Osteocyte (in vitro differentiated cells): ENCODE data around the gene ZNF451. TPM values are rescaled to one million over a fixed set of nuclear protein-coding genes. Genes with fewer than 3 reads are reported as not detected.
A peak's percentile ranks its signal among the peaks of the same experiment; 100 is the strongest.

ENCODE experiments used
- DNase-seq: peaks from one replicate; pipeline ENCODE4 v3.0.0; 2021; ENCODE audit warnings: mixed read lengths; ENCODE audit not compliant: unreplicated experiment; ENCODE audit errors: extremely low spot score
- H3K27ac Mint-ChIP-seq: one replicate; pipeline ENCODE4 v1.8.0; 2021; ENCODE audit warnings: mild to moderate bottlenecking, mixed read lengths; ENCODE audit not compliant: unreplicated experiment
- H3K27me3 Mint-ChIP-seq: one replicate; pipeline ENCODE4 v1.8.0; 2021; ENCODE audit warnings: mixed read lengths; ENCODE audit not compliant: unreplicated experiment
- H3K36me3 Mint-ChIP-seq: one replicate; pipeline ENCODE4 v1.8.0; 2021; ENCODE audit warnings: mixed read lengths; ENCODE audit not compliant: unreplicated experiment
- H3K4me1 Mint-ChIP-seq: one replicate; pipeline ENCODE4 v1.8.0; 2021; ENCODE audit warnings: mixed read lengths; ENCODE audit not compliant: unreplicated experiment
- H3K4me3 Mint-ChIP-seq: one replicate; pipeline ENCODE4 v1.8.0; 2021; ENCODE audit warnings: mild to moderate bottlenecking, moderate library complexity, mixed read lengths; ENCODE audit not compliant: unreplicated experiment
- H3K9me3 Mint-ChIP-seq: one replicate; pipeline ENCODE4 v1.8.0; 2021; ENCODE audit warnings: mixed read lengths; ENCODE audit not compliant: unreplicated experiment
- total RNA-seq: library from RNA; stranded (reverse); gene quantifications from 2 replicates; pipeline ENCODE4 v1.2.1, GENCODE V29; 2021
- TF ChIP-seq, protein P1 (sequence below): fragments of 200-600 bp; sonication (generic); IDR thresholded peaks from 2 replicates; pipeline ENCODE4 v1.5.0; 2021; ENCODE audit warnings: antibody characterized with exemption, mild to moderate bottlenecking, moderate library complexity

Gene ZNF451
- total RNA-seq, 1 donor from 2014 or later, result 53.6 TPM

DNA sequence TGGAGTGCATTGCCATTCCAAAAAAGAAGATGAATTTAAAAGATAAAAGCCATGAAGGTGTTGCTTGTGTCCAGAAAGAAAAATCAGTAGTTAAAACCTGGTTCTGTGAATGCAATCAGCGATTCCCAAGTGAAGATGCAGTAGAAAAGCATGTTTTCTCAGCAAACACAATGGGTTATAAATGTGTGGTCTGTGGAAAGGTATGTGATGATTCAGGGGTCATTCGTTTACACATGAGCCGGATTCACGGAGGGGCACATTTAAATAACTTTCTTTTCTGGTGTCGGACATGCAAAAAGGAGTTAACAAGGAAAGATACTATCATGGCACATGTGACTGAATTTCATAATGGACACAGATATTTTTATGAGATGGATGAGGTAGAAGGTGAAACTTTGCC lies 57.4 kb downstream of the ZNF451 start:
- Mint-ChIP-seq H3K4me3 (no peak overlapping the region), H3K4me1 (no peaks in the 10 kb centered on the region), H3K27me3 (no peaks in the 10 kb centered on the region), H3K36me3 (peaks cover 62% of the 10 kb centered on the region), H3K9me3 (no peaks in the 10 kb centered on the region), H3K27ac (no peak overlapping the region)
- DNase-seq, result no peak
- TF ChIP-seq, protein P1, sequence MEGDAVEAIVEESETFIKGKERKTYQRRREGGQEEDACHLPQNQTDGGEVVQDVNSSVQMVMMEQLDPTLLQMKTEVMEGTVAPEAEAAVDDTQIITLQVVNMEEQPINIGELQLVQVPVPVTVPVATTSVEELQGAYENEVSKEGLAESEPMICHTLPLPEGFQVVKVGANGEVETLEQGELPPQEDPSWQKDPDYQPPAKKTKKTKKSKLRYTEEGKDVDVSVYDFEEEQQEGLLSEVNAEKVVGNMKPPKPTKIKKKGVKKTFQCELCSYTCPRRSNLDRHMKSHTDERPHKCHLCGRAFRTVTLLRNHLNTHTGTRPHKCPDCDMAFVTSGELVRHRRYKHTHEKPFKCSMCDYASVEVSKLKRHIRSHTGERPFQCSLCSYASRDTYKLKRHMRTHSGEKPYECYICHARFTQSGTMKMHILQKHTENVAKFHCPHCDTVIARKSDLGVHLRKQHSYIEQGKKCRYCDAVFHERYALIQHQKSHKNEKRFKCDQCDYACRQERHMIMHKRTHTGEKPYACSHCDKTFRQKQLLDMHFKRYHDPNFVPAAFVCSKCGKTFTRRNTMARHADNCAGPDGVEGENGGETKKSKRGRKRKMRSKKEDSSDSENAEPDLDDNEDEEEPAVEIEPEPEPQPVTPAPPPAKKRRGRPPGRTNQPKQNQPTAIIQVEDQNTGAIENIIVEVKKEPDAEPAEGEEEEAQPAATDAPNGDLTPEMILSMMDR, result no peak

DNA sequence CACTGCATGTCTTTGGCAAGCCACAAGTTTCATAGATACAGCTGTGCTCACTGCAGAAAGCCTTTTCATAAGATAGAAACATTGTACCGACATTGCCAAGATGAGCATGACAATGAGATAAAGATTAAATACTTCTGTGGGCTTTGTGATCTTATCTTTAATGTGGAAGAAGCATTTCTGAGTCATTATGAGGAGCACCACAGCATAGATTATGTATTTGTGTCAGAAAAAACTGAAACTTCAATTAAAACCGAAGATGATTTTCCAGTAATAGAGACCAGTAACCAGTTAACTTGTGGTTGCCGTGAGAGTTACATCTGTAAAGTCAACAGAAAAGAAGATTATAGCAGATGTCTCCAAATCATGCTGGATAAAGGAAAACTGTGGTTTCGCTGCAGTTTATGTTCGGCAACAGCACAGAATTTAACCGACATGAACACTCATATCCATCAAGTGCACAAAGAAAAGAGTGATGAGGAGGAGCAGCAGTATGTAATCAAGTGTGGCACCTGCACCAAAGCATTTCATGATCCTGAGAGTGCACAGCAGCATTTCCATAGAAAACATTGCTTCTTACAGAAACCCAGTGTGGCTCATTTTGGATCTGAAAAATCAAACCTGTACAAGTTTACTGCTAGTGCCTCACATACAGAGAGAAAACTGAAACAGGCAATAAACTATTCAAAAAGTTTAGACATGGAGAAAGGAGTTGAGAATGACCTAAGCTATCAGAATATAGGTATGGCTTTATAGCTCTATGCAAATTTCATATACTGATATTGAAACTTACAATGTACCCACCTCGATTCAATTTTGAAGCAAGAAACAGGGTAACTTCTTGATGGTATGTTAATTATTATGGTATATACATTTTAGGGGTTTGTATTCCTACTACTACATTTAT lies 58.2 kb downstream of the ZNF451 start:
- Mint-ChIP-seq H3K4me1 (no peaks in the 10 kb centered on the region), H3K27ac (no peak overlapping the region), H3K36me3 (peaks cover 60% of the 10 kb centered on the region), H3K27me3 (no peaks in the 10 kb centered on the region), H3K4me3 (no peak overlapping the region), H3K9me3 (no peaks in the 10 kb centered on the region)
- DNase-seq, result no peak
- TF ChIP-seq, protein P1, result no peak

DNA sequence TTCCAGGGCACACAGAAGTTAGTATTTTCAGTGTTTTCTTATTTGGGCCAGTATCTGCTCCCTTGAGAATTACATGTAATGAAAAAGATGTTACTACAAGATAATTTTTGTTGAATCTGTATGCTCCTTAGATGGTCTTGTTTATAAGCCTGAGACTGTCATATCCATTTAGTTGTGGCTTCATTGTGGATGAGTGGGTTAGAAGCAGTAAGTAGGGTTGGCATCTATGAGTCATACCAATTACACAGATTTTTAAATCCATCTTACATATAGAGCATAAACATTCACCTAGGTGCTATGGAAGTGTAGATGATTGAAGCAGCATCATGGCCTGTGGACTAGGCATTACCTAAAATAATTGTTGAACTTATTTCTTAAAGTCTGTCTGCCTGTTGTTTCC lies 68.7 kb downstream of the ZNF451 start:
- TF ChIP-seq, protein P1, result no peak
- no peaks in the 10 kb centered on the region for H3K9me3 Mint-ChIP-seq
- H3K27me3 Mint-ChIP-seq, result no peaks in the 10 kb centered on the region
- DNase-seq, result no peak
- H3K4me3 Mint-ChIP-seq, result no peak overlapping the region
- H3K36me3 Mint-ChIP-seq, result peaks cover 18% of the 10 kb centered on the region
- H3K4me1 Mint-ChIP-seq, result peaks cover 15% of the 10 kb centered on the region
- no peak overlapping the region for H3K27ac Mint-ChIP-seq

DNA sequence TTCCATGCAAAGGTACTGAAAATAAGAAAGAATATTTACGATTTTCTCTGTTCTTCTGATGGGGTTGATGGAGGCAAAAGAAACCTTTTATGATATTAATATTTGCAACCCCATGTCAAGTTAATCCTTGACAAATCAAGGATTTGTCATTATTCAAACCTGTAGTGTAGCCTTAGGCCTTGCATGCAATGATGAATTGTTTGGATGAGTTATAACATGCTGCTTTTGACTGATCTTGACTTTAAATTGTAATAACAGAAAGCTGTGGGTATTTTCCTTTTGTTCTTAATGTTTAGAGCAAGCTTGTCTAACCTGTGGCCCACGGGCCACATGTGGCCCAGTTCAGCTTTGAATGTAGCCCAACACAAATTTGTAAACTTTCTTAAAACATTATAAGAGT lies 69.1 kb downstream of the ZNF451 start:
- TF ChIP-seq, protein P1, result no peak
- Mint-ChIP-seq H3K36me3 (peaks cover 20% of the 10 kb centered on the region), H3K27me3 (no peaks in the 10 kb centered on the region), H3K27ac (no peak overlapping the region), H3K9me3 (no peaks in the 10 kb centered on the region), H3K4me3 (no peak overlapping the region), H3K4me1 (peaks cover 15% of the 10 kb centered on the region)
- no peak for DNase-seq

DNA sequence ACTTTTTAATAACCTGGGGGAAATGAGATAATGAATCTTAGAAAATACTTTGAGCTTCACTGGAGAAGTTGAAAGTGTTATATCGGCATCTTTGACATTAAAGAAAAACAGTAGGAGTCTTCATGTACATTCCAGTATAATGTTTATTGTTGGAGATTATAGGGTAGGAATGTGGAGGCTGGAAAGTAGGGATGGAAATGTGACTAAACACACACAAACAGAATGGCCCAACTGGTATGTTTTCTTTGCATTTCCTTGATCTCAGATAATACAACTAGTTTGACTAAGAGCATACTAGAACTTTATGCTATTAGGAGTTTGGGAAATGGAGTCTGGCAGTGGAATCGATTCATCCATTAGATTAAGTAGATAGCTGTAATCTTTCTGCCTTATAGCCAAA lies 72.0 kb downstream of the ZNF451 start:
- Mint-ChIP-seq H3K27ac (peak overlapping the region; percentile 51), H3K4me3 (no peak overlapping the region), H3K27me3 (no peaks in the 10 kb centered on the region), H3K9me3 (peaks cover 12% of the 10 kb centered on the region), H3K36me3 (peaks cover 32% of the 10 kb centered on the region), H3K4me1 (peaks cover 15% of the 10 kb centered on the region)
- TF ChIP-seq, protein P1, result no peak
- no peak for DNase-seq
